ENCODE results near the gene MYMK. TPM values are rescaled to one million over a fixed set of nuclear protein-coding genes. Genes with fewer than 3 reads are reported as not detected.

Gene MYMK
- total and polyA plus RNA-seq, 2 experiments from 2014 or later: not detected

DNA sequence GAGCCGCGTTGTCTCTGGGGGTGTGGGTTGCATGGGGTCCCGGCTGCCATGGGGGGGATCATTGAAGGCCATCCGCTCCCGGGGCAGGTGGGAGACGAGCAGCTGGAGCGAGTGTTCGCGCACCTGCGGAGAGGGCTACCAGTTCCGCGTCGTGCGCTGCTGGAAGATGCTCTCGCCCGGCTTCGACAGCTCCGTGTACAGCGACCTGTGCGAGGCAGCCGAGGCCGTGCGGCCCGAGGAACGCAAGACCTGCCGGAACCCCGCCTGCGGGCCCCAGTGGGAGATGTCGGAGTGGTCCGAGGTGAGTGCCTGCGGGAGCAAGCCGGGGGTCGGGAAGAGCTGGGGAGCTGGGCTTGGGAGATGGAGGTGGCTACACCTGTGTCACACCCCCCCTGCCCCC, 43.4 kb upstream of the MYMK start (continued):
- TF ChIP-seq EZH2 (IDR thresholded peaks at IDR 0.05; ENCODE audit: low read depth, unreplicated experiment): no peak

DNA sequence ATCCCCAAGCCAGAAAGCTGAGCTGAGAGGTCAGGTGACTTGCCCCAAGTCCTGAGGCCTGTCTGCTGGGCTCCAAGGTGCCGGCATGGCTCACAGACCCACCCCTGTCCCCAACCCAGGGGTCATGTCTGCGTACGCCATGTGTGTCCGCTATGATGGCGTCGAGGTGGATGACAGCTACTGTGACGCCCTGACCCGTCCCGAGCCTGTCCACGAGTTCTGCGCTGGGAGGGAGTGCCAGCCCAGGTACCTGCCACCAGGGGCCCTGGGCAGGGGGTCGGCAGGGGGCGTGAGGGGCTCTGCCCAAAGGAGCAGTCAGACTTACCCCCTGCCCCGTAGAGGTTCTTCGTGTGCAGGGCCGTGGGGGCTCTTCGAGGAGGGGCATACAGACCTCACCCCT, 42.1 kb upstream of the MYMK start:
- no peaks in the 10 kb centered on the region for H3K79me2 ChIP-seq (replicated peaks; ENCODE audit: insufficient read depth)
- peaks cover 4% of the 10 kb centered on the region for H3K27me3 Mint-ChIP-seq (ENCODE audit: insufficient read depth, low read depth, poor library complexity)
- no peak overlapping the region for H3K27ac ChIP-seq (ENCODE audit: low read depth)
- no peaks in the 10 kb centered on the region for H3K9me2 ChIP-seq (ENCODE audit: insufficient read depth)
- DNase-seq (ENCODE audit: low spot score): no peak
- TF ChIP-seq, protein P1, sequence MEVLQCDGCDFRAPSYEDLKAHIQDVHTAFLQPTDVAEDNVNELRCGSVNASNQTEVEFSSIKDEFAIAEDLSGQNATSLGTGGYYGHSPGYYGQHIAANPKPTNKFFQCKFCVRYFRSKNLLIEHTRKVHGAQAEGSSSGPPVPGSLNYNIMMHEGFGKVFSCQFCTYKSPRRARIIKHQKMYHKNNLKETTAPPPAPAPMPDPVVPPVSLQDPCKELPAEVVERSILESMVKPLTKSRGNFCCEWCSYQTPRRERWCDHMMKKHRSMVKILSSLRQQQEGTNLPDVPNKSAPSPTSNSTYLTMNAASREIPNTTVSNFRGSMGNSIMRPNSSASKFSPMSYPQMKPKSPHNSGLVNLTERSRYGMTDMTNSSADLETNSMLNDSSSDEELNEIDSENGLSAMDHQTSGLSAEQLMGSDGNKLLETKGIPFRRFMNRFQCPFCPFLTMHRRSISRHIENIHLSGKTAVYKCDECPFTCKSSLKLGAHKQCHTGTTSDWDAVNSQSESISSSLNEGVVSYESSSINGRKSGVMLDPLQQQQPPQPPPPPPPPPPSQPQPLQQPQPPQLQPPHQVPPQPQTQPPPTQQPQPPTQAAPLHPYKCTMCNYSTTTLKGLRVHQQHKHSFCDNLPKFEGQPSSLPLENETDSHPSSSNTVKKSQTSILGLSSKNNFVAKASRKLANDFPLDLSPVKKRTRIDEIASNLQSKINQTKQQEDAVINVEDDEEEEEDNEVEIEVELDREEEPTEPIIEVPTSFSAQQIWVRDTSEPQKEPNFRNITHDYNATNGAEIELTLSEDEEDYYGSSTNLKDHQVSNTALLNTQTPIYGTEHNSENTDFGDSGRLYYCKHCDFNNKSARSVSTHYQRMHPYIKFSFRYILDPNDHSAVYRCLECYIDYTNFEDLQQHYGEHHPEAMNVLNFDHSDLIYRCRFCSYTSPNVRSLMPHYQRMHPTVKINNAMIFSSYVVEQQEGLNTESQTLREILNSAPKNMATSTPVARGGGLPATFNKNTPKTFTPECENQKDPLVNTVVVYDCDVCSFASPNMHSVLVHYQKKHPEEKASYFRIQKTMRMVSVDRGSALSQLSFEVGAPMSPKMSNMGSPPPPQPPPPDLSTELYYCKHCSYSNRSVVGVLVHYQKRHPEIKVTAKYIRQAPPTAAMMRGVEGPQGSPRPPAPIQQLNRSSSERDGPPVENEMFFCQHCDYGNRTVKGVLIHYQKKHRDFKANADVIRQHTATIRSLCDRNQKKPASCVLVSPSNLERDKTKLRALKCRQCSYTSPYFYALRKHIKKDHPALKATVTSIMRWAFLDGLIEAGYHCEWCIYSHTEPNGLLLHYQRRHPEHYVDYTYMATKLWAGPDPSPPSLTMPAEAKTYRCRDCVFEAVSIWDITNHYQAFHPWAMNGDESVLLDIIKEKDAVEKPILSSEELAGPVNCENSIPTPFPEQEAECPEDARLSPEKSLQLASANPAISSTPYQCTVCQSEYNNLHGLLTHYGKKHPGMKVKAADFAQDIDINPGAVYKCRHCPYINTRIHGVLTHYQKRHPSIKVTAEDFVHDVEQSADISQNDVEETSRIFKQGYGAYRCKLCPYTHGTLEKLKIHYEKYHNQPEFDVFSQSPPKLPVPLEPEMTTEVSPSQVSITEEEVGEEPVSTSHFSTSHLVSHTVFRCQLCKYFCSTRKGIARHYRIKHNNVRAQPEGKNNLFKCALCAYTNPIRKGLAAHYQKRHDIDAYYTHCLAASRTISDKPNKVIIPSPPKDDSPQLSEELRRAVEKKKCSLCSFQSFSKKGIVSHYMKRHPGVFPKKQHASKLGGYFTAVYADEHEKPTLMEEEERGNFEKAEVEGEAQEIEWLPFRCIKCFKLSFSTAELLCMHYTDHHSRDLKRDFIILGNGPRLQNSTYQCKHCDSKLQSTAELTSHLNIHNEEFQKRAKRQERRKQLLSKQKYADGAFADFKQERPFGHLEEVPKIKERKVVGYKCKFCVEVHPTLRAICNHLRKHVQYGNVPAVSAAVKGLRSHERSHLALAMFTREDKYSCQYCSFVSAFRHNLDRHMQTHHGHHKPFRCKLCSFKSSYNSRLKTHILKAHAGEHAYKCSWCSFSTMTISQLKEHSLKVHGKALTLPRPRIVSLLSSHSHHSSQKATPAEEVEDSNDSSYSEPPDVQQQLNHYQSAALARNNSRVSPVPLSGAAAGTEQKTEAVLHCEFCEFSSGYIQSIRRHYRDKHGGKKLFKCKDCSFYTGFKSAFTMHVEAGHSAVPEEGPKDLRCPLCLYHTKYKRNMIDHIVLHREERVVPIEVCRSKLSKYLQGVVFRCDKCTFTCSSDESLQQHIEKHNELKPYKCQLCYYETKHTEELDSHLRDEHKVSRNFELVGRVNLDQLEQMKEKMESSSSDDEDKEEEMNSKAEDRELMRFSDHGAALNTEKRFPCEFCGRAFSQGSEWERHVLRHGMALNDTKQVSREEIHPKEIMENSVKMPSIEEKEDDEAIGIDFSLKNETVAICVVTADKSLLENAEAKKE (CRISPR knock-in tag; IDR thresholded peaks at IDR 0.05): no peak
- TF ChIP-seq, protein P2, sequence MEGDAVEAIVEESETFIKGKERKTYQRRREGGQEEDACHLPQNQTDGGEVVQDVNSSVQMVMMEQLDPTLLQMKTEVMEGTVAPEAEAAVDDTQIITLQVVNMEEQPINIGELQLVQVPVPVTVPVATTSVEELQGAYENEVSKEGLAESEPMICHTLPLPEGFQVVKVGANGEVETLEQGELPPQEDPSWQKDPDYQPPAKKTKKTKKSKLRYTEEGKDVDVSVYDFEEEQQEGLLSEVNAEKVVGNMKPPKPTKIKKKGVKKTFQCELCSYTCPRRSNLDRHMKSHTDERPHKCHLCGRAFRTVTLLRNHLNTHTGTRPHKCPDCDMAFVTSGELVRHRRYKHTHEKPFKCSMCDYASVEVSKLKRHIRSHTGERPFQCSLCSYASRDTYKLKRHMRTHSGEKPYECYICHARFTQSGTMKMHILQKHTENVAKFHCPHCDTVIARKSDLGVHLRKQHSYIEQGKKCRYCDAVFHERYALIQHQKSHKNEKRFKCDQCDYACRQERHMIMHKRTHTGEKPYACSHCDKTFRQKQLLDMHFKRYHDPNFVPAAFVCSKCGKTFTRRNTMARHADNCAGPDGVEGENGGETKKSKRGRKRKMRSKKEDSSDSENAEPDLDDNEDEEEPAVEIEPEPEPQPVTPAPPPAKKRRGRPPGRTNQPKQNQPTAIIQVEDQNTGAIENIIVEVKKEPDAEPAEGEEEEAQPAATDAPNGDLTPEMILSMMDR (conservative IDR thresholded peaks at IDR 0.05; ENCODE audit: low read depth in 2 of 2): no peak
- TF ChIP-seq EZH2phosphoT487 (IDR thresholded peaks at IDR 0.05; ENCODE audit: unreplicated experiment) (no peak), ZNF331 (CRISPR knock-in tag; IDR thresholded peaks at IDR 0.05; ENCODE audit: low read depth) (no peak), JUNB (IDR thresholded peaks at IDR 0.05; ENCODE audit: unreplicated experiment) (no peak), NANOG (IDR thresholded peaks at IDR 0.05; ENCODE audit: borderline replicate concordance) (no peak), POLR2AphosphoS5 (IDR thresholded peaks at IDR 0.05; ENCODE audit: low read depth) (no peak), EZH2 (IDR thresholded peaks at IDR 0.05; ENCODE audit: low read depth, unreplicated experiment) (no peak), STAT1 (IDR thresholded peaks at IDR 0.05; ENCODE audit: unreplicated experiment) (no peak), ZNF114 (CRISPR knock-in tag; IDR thresholded peaks at IDR 0.05) (no peak), CREB1 (CRISPR knock-in tag; IDR thresholded peaks at IDR 0.05; ENCODE audit: low read depth) (no peak)
- TF ChIP-seq, protein P3, sequence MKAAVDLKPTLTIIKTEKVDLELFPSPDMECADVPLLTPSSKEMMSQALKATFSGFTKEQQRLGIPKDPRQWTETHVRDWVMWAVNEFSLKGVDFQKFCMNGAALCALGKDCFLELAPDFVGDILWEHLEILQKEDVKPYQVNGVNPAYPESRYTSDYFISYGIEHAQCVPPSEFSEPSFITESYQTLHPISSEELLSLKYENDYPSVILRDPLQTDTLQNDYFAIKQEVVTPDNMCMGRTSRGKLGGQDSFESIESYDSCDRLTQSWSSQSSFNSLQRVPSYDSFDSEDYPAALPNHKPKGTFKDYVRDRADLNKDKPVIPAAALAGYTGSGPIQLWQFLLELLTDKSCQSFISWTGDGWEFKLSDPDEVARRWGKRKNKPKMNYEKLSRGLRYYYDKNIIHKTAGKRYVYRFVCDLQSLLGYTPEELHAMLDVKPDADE (IDR thresholded peaks at IDR 0.05): no peak
- TF ChIP-seq, protein P4, sequence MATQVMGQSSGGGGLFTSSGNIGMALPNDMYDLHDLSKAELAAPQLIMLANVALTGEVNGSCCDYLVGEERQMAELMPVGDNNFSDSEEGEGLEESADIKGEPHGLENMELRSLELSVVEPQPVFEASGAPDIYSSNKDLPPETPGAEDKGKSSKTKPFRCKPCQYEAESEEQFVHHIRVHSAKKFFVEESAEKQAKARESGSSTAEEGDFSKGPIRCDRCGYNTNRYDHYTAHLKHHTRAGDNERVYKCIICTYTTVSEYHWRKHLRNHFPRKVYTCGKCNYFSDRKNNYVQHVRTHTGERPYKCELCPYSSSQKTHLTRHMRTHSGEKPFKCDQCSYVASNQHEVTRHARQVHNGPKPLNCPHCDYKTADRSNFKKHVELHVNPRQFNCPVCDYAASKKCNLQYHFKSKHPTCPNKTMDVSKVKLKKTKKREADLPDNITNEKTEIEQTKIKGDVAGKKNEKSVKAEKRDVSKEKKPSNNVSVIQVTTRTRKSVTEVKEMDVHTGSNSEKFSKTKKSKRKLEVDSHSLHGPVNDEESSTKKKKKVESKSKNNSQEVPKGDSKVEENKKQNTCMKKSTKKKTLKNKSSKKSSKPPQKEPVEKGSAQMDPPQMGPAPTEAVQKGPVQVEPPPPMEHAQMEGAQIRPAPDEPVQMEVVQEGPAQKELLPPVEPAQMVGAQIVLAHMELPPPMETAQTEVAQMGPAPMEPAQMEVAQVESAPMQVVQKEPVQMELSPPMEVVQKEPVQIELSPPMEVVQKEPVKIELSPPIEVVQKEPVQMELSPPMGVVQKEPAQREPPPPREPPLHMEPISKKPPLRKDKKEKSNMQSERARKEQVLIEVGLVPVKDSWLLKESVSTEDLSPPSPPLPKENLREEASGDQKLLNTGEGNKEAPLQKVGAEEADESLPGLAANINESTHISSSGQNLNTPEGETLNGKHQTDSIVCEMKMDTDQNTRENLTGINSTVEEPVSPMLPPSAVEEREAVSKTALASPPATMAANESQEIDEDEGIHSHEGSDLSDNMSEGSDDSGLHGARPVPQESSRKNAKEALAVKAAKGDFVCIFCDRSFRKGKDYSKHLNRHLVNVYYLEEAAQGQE (IDR thresholded peaks at IDR 0.05; ENCODE audit: unreplicated experiment): no peak
- H3K27ac Mint-ChIP-seq: no peak overlapping the region
- H3K4me3 ChIP-seq: no peak overlapping the region
- H3K9me3 Mint-ChIP-seq: no peaks in the 10 kb centered on the region
- no peaks in the 10 kb centered on the region for H3K4me1 ChIP-seq (ENCODE audit: insufficient read depth)
- no peaks in the 10 kb centered on the region for H3F3A ChIP-seq (replicated peaks; ENCODE audit: low read depth)
- H3K27me3 ChIP-seq (ENCODE audit: insufficient read depth): no peaks in the 10 kb centered on the region
- no peaks in the 10 kb centered on the region; the same call in 2 of the 3 replicates for H3K36me3 Mint-ChIP-seq (ENCODE audit: low read depth)
- no peaks in the 10 kb centered on the region for H3K36me3 ChIP-seq (ENCODE audit: insufficient read depth)
- H2AFZ ChIP-seq: no peak overlapping the region
- ATAC-seq: no peak
- peaks cover 20% of the 10 kb centered on the region for H3K4me1 Mint-ChIP-seq
- no peak overlapping the region for H3K4me2 ChIP-seq
- no peaks in the 10 kb centered on the region for H4K20me1 ChIP-seq (replicated peaks; ENCODE audit: insufficient read depth)
- no peak overlapping the region for H3K4me3 Mint-ChIP-seq

All from GM23338 (cell line).